ENCODE measurements around the gene SCYL3. TPM values are rescaled to one million over a fixed set of nuclear protein-coding genes. Genes with fewer than 3 reads are reported as not detected.

SCYL3 gene
- total RNA-seq, 1 experiment from 2014 or later = 7.6 TPM

DNA sequence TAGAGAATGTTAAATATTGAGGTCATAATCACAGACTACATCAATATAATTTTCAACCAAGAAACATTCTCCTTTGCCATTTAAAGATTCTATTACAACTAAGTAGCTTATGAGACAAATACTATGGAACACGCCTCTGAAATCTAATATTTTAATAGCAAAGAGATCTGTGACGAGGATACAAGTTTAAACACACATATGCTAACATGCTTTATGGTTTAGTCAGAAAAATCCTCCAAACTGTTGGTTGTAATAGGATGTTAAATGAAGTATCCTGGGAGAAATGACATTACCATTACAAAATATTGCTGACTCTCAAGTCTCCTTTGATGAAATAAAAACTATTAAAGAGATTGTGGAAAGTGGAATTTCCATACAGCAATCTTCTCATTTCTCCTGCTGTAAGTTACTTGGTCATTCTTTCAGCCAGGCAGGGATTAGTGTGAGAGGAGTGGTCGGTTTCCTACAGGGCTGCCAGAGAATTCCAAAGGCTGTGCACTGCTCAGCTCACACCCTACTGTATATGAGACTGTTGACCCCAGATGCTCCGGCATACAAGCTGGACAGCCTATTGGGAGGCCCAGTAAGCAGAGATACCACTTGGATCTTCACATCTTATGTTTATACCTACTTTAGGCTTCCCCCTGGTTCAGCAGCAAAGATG, 26.6 kb downstream of the SCYL3 start:
- Histone ChIP-seq H3K79me2 (ENCODE audit: insufficient read depth, low read length) (no peaks in the 10 kb centered on the region), H4K20me1 (ENCODE audit: insufficient read depth) (no peaks in the 10 kb centered on the region), H3K4me1 (ENCODE audit: control insufficient read depth in 1 of 2, insufficient read depth in 2 of 2, low read length in 2 of 2) (no peaks in the 10 kb centered on the region), H3K27me3 (ENCODE audit: insufficient read depth, low read length) (no peaks in the 10 kb centered on the region), H3K4me3 (replicated peaks in 1 of 2; ENCODE audit: low read depth in 1 of 2, low read length in 2 of 2) (no peak overlapping the region), H3K4me2 (ENCODE audit: low read length) (no peak overlapping the region), H3K9me2 (ENCODE audit: insufficient read depth) (no peaks in the 10 kb centered on the region), H3K36me3 (ENCODE audit: control insufficient read depth in 1 of 2, insufficient read depth in 2 of 2, low read length in 2 of 2) (peaks cover 37 to 40% of the 10 kb centered on the region in 2 experiments), H3K9me3 (ENCODE audit: control insufficient read depth in 1 of 2, insufficient read depth in 1 of 2, low read depth in 1 of 2, low read length in 2 of 2) (no peaks in the 10 kb centered on the region), H3K27ac (ENCODE audit: low read depth, low read length) (no peak overlapping the region), H2AFZ (ENCODE audit: low read depth, low read length, poor library complexity, severe bottlenecking) (no peak overlapping the region), H3K9ac (ENCODE audit: low read length) (no peak overlapping the region)
- no peak for TF ChIP-seq REST (IDR thresholded peaks at IDR 0.05; ENCODE audit: low read depth)
- TF ChIP-seq EZH2phosphoT487 (IDR thresholded peaks at IDR 0.05; ENCODE audit: borderline replicate concordance) = no peak
- ChIA-PET POLR2A (no interaction called here), CTCF (no interaction called here), RAD21 (ENCODE audit: low non-redundant PET in 1 of 2, low total read pairs in 2 of 2, uncharacterized antibody in 2 of 2, unreplicated experiment in 2 of 2) (no interaction called here)
- no peak for ATAC-seq
- intact Hi-C loops (cut with micrococcal nuclease) = no loop called here
- no peak for DNase-seq (ENCODE audit: low read depth, low spot score)
- BruUV-seq (replicated peaks) = no TSS peak

DNA sequence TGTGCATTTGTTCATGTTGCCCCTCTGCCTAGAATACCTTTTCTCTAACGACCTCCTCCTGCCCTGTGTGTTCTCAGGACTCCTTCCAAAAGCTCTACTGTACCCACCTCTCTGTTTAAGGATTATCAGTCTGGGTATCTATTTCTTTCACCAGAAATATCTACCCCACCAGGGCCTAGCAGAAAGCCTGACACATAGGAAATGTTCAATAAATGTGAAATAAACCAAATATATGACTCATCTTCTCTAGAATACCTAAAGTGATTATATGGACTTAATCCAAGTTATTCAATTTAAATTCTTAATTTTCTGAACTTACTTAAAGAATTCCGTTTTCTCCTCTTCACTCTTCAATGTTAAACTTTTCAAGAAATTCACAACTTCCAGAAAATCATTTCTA, 27.1 kb downstream of the SCYL3 start:
- Histone ChIP-seq H4K20me1 (ENCODE audit: insufficient read depth) (no peaks in the 10 kb centered on the region), H3K27ac (ENCODE audit: low read depth, low read length) (no peak overlapping the region), H3K9me2 (ENCODE audit: insufficient read depth) (no peaks in the 10 kb centered on the region), H3K4me3 (replicated peaks in 1 of 2; ENCODE audit: low read depth in 1 of 2, low read length in 2 of 2) (no peak overlapping the region), H3K4me2 (ENCODE audit: low read length) (no peak overlapping the region), H3K4me1 (ENCODE audit: control insufficient read depth in 1 of 2, insufficient read depth in 2 of 2, low read length in 2 of 2) (no peaks in the 10 kb centered on the region), H3K79me2 (ENCODE audit: insufficient read depth, low read length) (no peaks in the 10 kb centered on the region), H2AFZ (ENCODE audit: low read depth, low read length, poor library complexity, severe bottlenecking) (no peak overlapping the region), H3K9ac (ENCODE audit: low read length) (no peak overlapping the region), H3K36me3 (ENCODE audit: control insufficient read depth in 1 of 2, insufficient read depth in 2 of 2, low read length in 2 of 2) (peaks cover 40 to 41% of the 10 kb centered on the region in 2 experiments), H3K9me3 (ENCODE audit: control insufficient read depth in 1 of 2, insufficient read depth in 1 of 2, low read depth in 1 of 2, low read length in 2 of 2) (no peaks in the 10 kb centered on the region), H3K27me3 (ENCODE audit: insufficient read depth, low read length) (no peaks in the 10 kb centered on the region)
- ChIA-PET RAD21 (ENCODE audit: low non-redundant PET in 1 of 2, low total read pairs in 2 of 2, uncharacterized antibody in 2 of 2, unreplicated experiment in 2 of 2) (no interaction called here), POLR2A (no interaction called here), CTCF (no interaction called here)
- no peak for ATAC-seq
- BruUV-seq (replicated peaks) = no TSS peak
- no peak for DNase-seq (ENCODE audit: low read depth, low spot score)
- intact Hi-C loops (cut with micrococcal nuclease) = no loop called here
- TF ChIP-seq RAD21 (IDR thresholded peaks at IDR 0.05; ENCODE audit: low read depth) = no peak
- TF ChIP-seq, protein P1, sequence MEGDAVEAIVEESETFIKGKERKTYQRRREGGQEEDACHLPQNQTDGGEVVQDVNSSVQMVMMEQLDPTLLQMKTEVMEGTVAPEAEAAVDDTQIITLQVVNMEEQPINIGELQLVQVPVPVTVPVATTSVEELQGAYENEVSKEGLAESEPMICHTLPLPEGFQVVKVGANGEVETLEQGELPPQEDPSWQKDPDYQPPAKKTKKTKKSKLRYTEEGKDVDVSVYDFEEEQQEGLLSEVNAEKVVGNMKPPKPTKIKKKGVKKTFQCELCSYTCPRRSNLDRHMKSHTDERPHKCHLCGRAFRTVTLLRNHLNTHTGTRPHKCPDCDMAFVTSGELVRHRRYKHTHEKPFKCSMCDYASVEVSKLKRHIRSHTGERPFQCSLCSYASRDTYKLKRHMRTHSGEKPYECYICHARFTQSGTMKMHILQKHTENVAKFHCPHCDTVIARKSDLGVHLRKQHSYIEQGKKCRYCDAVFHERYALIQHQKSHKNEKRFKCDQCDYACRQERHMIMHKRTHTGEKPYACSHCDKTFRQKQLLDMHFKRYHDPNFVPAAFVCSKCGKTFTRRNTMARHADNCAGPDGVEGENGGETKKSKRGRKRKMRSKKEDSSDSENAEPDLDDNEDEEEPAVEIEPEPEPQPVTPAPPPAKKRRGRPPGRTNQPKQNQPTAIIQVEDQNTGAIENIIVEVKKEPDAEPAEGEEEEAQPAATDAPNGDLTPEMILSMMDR (IDR thresholded peaks at IDR 0.05 in 2 of 3, conservative IDR thresholded peaks at IDR 0.05 in 1 of 3; ENCODE audit: borderline replicate concordance in 1 of 3, insufficient read depth in 1 of 3, low read depth in 2 of 3, low read length in 2 of 3) = no peak
- no peak for TF ChIP-seq TCF7L2 (IDR thresholded peaks at IDR 0.05; ENCODE audit: borderline replicate concordance, extremely low read depth, insufficient read depth, insufficient read length)
- no peak for TF ChIP-seq ELF1 (IDR thresholded peaks at IDR 0.05; ENCODE audit: borderline replicate concordance, low read depth)
- TF ChIP-seq POLR2A (IDR thresholded peaks at IDR 0.05; ENCODE audit: borderline replicate concordance, extremely low read depth, insufficient read depth, insufficient read length) = no peak
- TF ChIP-seq ZFX (IDR thresholded peaks at IDR 0.05) = no peak
- TF ChIP-seq SP1 (IDR thresholded peaks at IDR 0.05; ENCODE audit: low read depth) = no peak
- no peak for TF ChIP-seq EZH2 (IDR thresholded peaks at IDR 0.05)
- no peak for TF ChIP-seq YY1 (IDR thresholded peaks at IDR 0.05; ENCODE audit: extremely low read depth, insufficient replicate concordance, low read depth, low read length)
- no peak for TF ChIP-seq SIN3A (IDR thresholded peaks at IDR 0.05; ENCODE audit: low read depth)
- TF ChIP-seq CEBPB (IDR thresholded peaks at IDR 0.05; ENCODE audit: low read depth) = no peak
